Activated naive CD4-positive, alpha-beta T cell (primary cell): Measurements from ENCODE around the gene DCLRE1A.
"Not testable (repeated sequence)": the region's sequence is repeated elsewhere in the genome, so short reads cannot be mapped to it uniquely, and the experiment has no call there.

Experiments used
- DNase-seq, 4 experiments: peaks; one replicate each; lab custom pipeline; 2025; lab: John Stamatoyannopoulos, UW

DCLRE1A gene

DNA sequence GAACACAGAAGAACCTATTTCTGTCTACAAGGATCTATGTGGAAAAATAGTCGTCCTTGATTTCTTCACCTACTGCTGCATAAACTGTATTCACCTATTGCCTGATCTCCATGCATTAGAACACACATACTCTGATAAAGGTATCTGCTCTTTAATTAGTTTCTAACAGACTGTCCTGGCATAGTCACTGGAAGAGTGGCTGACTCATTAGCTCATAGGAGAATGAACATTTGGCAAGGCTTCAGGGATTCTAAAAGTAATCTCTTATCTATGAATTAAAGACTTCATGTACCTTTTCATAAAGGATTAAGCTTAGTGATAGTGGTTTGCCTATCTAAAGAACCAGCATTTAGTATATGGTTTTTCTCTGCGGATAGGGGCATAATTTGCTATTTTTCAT lies 4.7 kb upstream of the DCLRE1A start:
- no peak for DNase-seq

GRCh38 chr10:113857210-113857609 lies 3.3 kb upstream of the DCLRE1A start:
- no peak for DNase-seq

DNA sequence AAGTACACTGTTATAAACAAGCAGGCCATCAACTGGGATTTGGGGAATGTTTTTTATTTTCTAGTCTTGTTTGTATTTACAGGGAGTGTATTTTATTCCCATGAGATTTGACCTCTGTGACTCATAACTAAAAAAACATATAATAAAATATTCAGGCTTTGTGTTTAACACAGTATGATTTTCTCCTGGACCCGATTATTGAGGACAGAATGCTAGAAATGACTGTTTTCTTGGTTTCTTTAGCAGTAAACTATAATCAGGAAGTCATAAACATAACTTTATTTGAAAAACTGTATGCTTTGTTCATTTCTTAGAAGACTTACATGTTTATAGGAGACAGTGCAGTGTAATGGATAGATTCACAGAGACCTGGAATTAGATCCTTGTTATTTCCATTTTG lies 2.7 kb upstream of the DCLRE1A start:
- no peak for DNase-seq

DNA sequence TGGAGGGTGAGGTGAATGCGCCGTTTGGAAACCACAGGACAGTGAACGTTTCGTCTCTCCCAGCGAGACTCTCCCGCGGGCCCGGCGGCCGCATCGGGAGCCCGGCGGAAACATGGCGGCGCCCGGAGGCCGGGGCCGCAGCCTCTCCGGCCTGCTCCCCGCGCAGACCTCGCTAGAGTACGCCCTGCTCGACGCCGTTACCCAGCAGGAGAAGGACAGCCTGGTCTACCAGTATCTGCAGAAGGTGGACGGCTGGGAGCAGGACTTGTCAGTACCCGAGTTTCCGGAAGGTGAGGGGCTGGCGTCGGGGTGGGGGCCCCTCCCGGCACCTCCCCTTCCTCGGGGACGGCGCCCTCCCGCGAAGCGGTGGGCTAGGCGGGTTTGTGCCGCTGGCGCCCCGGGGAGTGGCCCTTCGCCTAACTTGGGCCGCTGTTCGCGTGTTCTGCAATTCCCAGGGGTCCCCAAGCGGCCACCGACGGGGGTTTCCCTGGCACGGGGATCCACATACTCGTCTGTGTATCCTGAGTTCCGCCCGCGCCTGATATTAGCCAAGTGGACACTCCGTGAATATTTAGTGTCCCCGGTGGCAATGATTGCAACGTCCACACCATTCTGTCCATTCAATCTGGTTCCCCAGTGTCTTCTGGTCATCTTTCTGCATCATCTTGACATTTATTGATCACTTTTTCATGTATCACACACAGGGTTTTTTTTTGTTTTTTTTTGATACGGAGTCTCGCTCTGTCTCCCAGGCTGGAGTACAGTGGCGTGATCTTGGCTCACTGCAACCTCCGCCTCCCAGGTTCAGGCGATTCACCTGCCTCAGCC lies 1.1 kb upstream of the DCLRE1A start:
- DNase-seq = peak in 3 of 4 experiments; percentile 35 to 41 (median 40)

- DNase-seq = no peak
Observed at GRCh38 chr10:113853578-113854012, 287 bp downstream of the DCLRE1A start.

DNA sequence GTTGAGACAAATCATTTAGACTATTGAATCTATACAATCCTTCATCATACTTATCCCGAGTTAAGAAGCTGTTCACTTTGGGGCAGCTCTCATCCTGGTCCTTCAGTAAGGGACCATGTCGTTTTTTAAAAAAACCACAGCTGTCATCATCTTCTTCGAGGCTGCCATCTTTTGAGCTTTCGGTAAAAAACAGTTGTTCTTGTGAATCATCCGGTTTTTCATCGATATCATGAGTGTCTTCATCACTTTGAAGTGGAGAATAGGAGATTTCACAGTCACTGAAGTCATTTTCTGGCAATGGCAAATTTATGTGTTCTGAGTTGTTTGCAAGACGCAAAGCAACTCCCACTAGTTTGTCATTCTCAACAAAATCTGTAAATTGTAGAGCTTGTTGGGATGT lies 3.9 kb downstream of the DCLRE1A start:
- DNase-seq = no peak

GRCh38 chr10:113849140-113849803 lies 4.6 kb downstream of the DCLRE1A start:
- DNase-seq = no peak

DNA sequence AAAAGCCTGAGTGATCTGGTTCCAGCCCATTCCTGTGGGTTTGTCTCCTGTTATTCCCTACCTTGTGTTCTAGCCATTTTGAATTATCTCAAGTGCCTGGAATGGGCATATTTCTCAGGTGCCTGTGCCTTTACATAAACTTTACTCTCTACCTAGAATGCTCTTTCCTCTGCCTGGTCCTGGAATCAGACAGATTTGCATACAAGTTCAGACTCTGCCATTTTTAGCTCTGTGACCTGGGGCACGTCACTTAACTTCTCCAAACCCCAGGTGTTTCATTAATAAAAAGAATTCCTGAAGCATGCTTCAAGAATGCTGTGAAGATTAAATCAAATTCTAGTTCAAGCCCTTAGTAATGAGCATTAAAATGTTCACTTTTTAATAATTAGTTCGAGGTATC lies 7.8 kb downstream of the DCLRE1A start:
- DNase-seq = no peak

GRCh38 chr10:113843972-113844485 lies 9.9 kb downstream of the DCLRE1A start:
- no peak for DNase-seq

- DNase-seq = no peak
Observed at GRCh38 chr10:113842171-113842570, 11.7 kb downstream of the DCLRE1A start.

DNA sequence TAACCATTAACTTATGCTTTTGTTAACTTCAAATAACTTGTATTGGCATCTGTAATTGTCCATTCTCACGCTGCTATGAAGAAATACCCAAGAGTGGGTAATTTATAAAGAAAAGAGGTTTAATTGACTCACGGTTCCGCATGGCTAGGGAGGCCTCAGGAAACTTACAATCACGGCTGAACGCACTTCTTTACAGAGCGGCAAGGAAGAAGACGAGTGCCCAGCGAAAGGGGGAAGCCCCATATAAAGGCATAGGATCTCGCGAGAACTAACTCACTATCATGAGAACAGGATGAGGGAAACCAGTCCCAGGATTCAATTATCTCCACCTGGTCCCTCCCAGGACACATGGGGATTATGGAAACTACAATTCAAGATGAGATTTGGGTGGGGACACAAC lies 25.3 kb downstream of the DCLRE1A start:
- not testable (repeated sequence) for DNase-seq

DNA sequence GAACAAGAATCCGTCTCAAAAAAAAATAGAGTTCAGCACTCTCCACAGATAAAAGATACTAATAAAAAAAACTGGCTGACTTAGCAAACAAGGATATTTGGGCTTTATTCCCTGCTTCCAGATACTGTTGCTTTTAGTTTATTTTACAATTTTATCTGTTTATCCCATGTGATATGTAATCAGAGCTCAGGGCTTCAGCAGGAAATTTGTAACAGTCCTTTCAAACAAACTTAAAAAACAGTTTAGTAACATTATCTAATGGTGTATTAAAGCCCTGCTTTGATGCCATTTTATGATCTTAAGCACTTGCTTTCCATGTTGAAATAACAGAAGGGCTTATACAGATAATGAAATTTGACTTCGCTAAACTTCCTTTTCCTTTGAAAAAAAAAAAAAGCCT lies 28.1 kb downstream of the DCLRE1A start:
- DNase-seq = no peak

- no peak for DNase-seq
Observed at GRCh38 chr10:113823389-113823788, 30.5 kb downstream of the DCLRE1A start.

- no peak for DNase-seq
Observed at GRCh38 chr10:113822174-113822573, 31.7 kb downstream of the DCLRE1A start.

DNA sequence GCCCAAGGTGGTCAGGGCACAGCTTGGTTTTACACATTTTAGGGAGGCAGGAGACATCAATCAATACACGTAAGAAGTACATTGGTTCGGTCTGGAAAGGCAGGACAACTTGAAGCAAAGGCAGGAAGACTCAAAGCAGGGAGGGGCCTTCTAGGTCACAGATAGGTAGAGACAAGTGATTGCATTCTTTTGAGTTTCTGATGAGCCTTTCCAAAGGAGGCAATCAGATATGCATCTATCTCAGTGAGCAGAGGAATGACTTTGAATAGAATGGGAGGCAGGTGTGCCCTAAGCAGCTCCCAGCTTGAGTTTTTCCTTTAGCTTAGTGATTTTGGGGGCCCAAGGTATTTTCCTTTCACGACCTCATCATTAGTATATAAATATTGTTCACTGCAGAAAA lies 32.6 kb downstream of the DCLRE1A start:
- not testable (repeated sequence) for DNase-seq

GRCh38 chr10:113820507-113820906 lies 33.4 kb downstream of the DCLRE1A start:
- DNase-seq = no peak

- DNase-seq = no peak
Observed at GRCh38 chr10:113819989-113820388, 33.9 kb downstream of the DCLRE1A start.

- DNase-seq = not testable (repeated sequence)
Observed at GRCh38 chr10:113814700-113815099, 39.2 kb downstream of the DCLRE1A start.

- no peak for DNase-seq
Observed at GRCh38 chr10:113808168-113808567, 45.7 kb downstream of the DCLRE1A start.

DNA sequence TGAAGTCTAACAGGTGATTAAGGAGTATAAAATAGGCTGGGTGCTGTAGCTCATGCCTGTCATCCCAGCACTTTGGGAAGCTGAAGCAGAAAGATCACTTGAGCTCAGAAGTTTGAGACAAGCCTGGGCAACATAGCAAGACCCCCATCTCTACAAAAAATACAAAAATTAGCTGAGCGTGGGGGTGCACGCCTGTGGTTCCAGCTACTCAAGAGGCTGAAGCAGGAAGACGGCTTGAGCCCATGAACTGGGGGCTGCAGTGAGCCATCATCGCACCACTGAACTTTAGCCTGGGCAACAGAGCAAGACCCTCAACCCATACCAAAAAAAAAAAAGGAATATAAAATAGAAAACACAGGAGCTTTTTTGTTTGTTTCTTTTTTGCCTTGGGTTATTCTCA lies 47.4 kb downstream of the DCLRE1A start:
- DNase-seq = no peak

- no peak for DNase-seq
Observed at GRCh38 chr10:113802997-113803396, 50.9 kb downstream of the DCLRE1A start.

DNA sequence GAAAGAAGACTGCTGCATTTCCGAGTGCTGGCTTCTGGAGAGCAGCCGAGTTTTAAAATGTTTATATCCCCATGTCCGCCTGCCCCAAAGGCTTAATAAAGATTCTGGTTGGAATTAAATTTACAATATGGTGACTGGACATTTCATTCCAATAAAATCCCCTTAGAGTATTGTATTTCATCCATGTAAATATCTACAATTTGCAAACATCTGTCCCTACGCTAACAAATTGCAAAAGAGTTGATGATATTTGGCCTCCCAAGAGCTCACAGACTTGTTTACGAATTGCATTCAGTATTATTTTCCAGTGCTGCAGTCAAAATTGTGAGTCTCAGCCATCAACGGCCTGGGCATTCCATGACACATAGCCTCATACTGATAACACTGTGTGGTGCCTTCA lies 52.3 kb downstream of the DCLRE1A start:
- no peak for DNase-seq

DNA sequence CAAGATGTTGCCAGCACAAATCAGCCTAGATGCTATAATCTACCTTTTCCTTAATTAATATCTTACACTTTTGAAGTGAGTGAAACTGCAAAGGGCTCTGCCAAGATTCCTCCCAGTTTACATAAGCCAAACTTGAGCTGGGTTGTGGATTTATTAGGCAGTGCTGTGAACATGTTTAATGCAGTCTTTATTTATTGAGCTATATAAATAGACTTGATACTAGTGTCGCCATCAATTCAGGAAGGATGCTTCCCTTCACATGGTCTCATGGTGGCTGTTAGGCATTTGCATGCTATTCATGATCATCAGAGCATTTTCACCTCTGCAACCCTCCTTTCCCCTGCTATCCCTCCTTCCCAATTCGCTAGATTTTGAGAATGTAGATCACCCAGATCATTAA lies 62.2 kb downstream of the DCLRE1A start:
- DNase-seq = no peak
